T-cell (primary cell): ENCODE results near the gene RAB4A. TPM values are rescaled to one million over a fixed set of nuclear protein-coding genes. Genes with fewer than 3 reads are reported as not detected.

Experiments used
- ATAC-seq, 4 experiments: fragments of 200-7000 bp in 3 of 4; fragments of 150-1000 bp in 1 of 4; cut with Tn5 transposase; replicated peaks in 1 of 4; 1 replicate in 3 of 4; 2 replicates in 1 of 4; pipeline ENCODE4 v1.10.0; 2021; ENCODE audit warnings: moderate library complexity in 3 of 4, mild to moderate bottlenecking in 2 of 4, moderate number of reproducible peaks in 1 of 4
- CTCF ChIA-PET, 2 donors: fragments of 300-600 bp; sonication (Branson Sonifier 250); formaldehyde crosslinking; loops; one replicate each; lab custom pipeline; 2022; ENCODE audit warnings: antibody characterized with exemption in 2 of 2; lab: Charles Lee
- POLR2A ChIA-PET, 2 donors: fragments of 300-600 bp; sonication (Branson Sonifier 250); formaldehyde crosslinking; loops; one replicate each; lab custom pipeline; 2022; ENCODE audit warnings: antibody characterized with exemption in 2 of 2; lab: Charles Lee
- DNase-seq, 35 experiments: peaks; one replicate each; pipeline versions ENCODE4 v3.0.0 to v3.0.0-alpha.2; 2013 to 2023
- H3K27ac ChIP-seq: one replicate; pipeline ENCODE4 v1.5.1; 2013; ENCODE audit warnings: low read length
- H3K27me3 ChIP-seq, 2 experiments: replicated peaks in 1 of 2; 1 replicate in 1 of 2; 2 replicates in 1 of 2; pipeline versions ENCODE4 v1.6.1 to v1.7.0; 2013; ENCODE audit warnings: low read length in 1 of 2, mixed read lengths in 1 of 2; ENCODE audit not compliant: control insufficient read depth in 2 of 2, insufficient read depth in 2 of 2; ENCODE audit errors: extremely low read depth in 1 of 2
- H3K36me3 ChIP-seq, 2 donors: 1 replicate in 1 of 2; 2 replicates in 1 of 2; pipeline versions ENCODE4 v1.6.1 to v1.7.0; 2013; ENCODE audit warnings: low read length in 1 of 2; ENCODE audit not compliant: control insufficient read depth in 2 of 2, insufficient read depth in 1 of 2; ENCODE audit errors: extremely low read depth in 1 of 2
- H3K4me1 ChIP-seq, 2 experiments: 1 replicate in 1 of 2; 2 replicates in 1 of 2; pipeline versions ENCODE4 v1.6.1 to v1.7.0; 2013; ENCODE audit warnings: low read length in 2 of 2, mixed read lengths in 1 of 2; ENCODE audit not compliant: insufficient read depth in 2 of 2, control insufficient read depth in 1 of 2; ENCODE audit errors: extremely low read depth in 1 of 2
- H3K4me3 ChIP-seq, 2 donors: 1 replicate in 1 of 2; 2 replicates in 1 of 2; pipeline versions ENCODE4 v1.5.1 to v1.7.0; 2013; ENCODE audit warnings: mild to moderate bottlenecking in 2 of 2, low read length in 1 of 2, moderate library complexity in 1 of 2; ENCODE audit not compliant: control insufficient read depth in 1 of 2; ENCODE audit errors: extremely low read depth in 1 of 2
- H3K9me3 ChIP-seq: 2 replicates; pipeline ENCODE4 v1.7.0; 2013
- H3K27ac Mint-ChIP-seq, 2 donors: one replicate each; pipeline ENCODE4 v1.8.0; 2020 to 2021; ENCODE audit warnings: mild to moderate bottlenecking in 2 of 2, mixed read lengths in 2 of 2
- H3K27me3 Mint-ChIP-seq, 2 donors: one replicate each; pipeline ENCODE4 v1.8.0; 2021 to 2022; ENCODE audit warnings: mixed read lengths in 2 of 2
- H3K36me3 Mint-ChIP-seq: one replicate; pipeline ENCODE4 v1.8.0; 2021; ENCODE audit warnings: mixed read lengths
- H3K4me1 Mint-ChIP-seq, 3 donors: one replicate each; pipeline ENCODE4 v1.8.0; 2020 to 2022; ENCODE audit warnings: mixed read lengths in 3 of 3, mild to moderate bottlenecking in 1 of 3
- H3K4me3 Mint-ChIP-seq, 3 donors: one replicate each; pipeline ENCODE4 v1.8.0; 2020 to 2022; ENCODE audit warnings: mild to moderate bottlenecking in 3 of 3, mixed read lengths in 3 of 3, moderate library complexity in 3 of 3
- H3K9me3 Mint-ChIP-seq, 3 donors: one replicate each; pipeline ENCODE4 v1.8.0; 2020 to 2022; ENCODE audit warnings: mixed read lengths in 3 of 3
- WGBS: methylation state at CpG from one replicate; pipeline ENCODE4 v1.1.5; 2013; ENCODE audit warnings: missing lambda C conversion rate; ENCODE audit not compliant: insufficient coverage; 5-methylcytosine and 5-hydroxymethylcytosine counted together
- total RNA-seq, 35 experiments: library from RNA in 6 of 35; stranded (reverse) in 6 of 35; fragments of 120-200 nt in 1 of 35; gene quantifications; one replicate each; pipeline versions ENCODE4 v1.2.1 to v1.2.4 and lab custom pipeline; 2013 to 2026

Gene RAB4A
- total RNA-seq, 5 donors from 2014 or later (not counting 1 experiment from before 2014, with no cell fraction given), result 25.4 to 52.1 (median 44.6) TPM

GRCh38 chr1:229295745-229296144 is 24.8 kb downstream of the RAB4A start:
- Mint-ChIP-seq H3K36me3 (peaks cover 60% of the 10 kb centered on the region), H3K4me3 (no peak overlapping the region), H3K4me1 (peaks cover 0 to 12% (median 0%) of the 10 kb centered on the region in 3 donors), H3K9me3 (no peaks in the 10 kb centered on the region), H3K27ac (no peak overlapping the region), H3K27me3 (no peaks in the 10 kb centered on the region)
- ATAC-seq, result no peak
- CTCF ChIA-PET, result no interaction called here
- Histone ChIP-seq H3K4me3 (no peak overlapping the region), H3K4me1 (no peaks in the 10 kb centered on the region), H3K27me3 (no peaks in the 10 kb centered on the region), H3K27ac (no peak overlapping the region), H3K36me3 (peaks cover 0 to 50% of the 10 kb centered on the region in 2 donors), H3K9me3 (no peaks in the 10 kb centered on the region)
- POLR2A ChIA-PET, result no interaction called here
- no peak for DNase-seq
- WGBS, result 97% methylated on average over 9 of the region's 11 CpGs

DNA sequence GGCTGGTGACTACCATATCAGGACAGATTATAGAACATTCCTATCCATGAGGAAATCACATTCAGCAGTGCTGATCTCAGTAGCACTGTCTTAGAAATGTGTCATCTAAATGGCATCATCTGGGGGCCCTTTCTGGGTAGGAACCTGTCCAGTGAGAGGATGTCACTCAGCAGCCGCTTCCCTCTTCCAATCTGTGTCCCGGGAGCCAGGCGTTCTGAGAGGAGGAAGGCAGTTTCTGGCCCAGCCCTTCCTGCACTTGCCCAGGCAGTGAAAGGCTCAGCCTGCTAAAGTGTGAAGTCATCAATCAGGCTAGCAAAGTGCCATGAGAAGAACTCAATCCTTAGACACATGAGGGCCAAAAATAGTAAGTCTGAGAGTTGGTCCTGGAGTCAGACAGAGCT is 25.6 kb downstream of the RAB4A start:
- ATAC-seq, result no peak
- Histone ChIP-seq H3K36me3 (peaks cover 0 to 48% of the 10 kb centered on the region in 2 donors), H3K27ac (no peak overlapping the region), H3K4me1 (no peaks in the 10 kb centered on the region), H3K4me3 (no peak overlapping the region), H3K27me3 (no peaks in the 10 kb centered on the region), H3K9me3 (no peaks in the 10 kb centered on the region)
- WGBS, result 92% methylated on average over 3 of the region's 3 CpGs
- Mint-ChIP-seq H3K4me1 (peaks cover 0 to 12% (median 0%) of the 10 kb centered on the region in 3 donors), H3K9me3 (no peaks in the 10 kb centered on the region), H3K27me3 (no peaks in the 10 kb centered on the region), H3K4me3 (no peak overlapping the region), H3K36me3 (peaks cover 57% of the 10 kb centered on the region), H3K27ac (no peak overlapping the region)
- ChIA-PET CTCF (interaction anchor here in 1 of 2 donors (0.5 kb wide), 1 partner anchor 36 kb away, joined by 6 read pairs; no protein-coding TSS in a partner anchor), POLR2A (no interaction called here)
- no peak for DNase-seq

GRCh38 chr1:229297746-229298145 is 26.8 kb downstream of the RAB4A start:
- WGBS, result no CpG with 5 or more reads among the region's 1 CpG
- H3K27ac ChIP-seq, result no peak overlapping the region
- H3K4me1 ChIP-seq, result no peaks in the 10 kb centered on the region
- H3K36me3 ChIP-seq, result peaks cover 0 to 48% of the 10 kb centered on the region in 2 donors
- H3K4me1 Mint-ChIP-seq, result peaks cover 0 to 12% (median under 1%) of the 10 kb centered on the region in 3 donors
- CTCF ChIA-PET, result no interaction called here
- H3K4me3 ChIP-seq, result no peak overlapping the region
- H3K27me3 Mint-ChIP-seq, result no peaks in the 10 kb centered on the region
- POLR2A ChIA-PET, result no interaction called here
- H3K4me3 Mint-ChIP-seq, result no peak overlapping the region
- no peak overlapping the region for H3K27ac Mint-ChIP-seq
- H3K27me3 ChIP-seq, result no peaks in the 10 kb centered on the region
- ATAC-seq (no peak), DNase-seq (no peak)
- H3K9me3 ChIP-seq, result no peaks in the 10 kb centered on the region
- peaks cover 58% of the 10 kb centered on the region for H3K36me3 Mint-ChIP-seq
- H3K9me3 Mint-ChIP-seq, result no peaks in the 10 kb centered on the region

DNA sequence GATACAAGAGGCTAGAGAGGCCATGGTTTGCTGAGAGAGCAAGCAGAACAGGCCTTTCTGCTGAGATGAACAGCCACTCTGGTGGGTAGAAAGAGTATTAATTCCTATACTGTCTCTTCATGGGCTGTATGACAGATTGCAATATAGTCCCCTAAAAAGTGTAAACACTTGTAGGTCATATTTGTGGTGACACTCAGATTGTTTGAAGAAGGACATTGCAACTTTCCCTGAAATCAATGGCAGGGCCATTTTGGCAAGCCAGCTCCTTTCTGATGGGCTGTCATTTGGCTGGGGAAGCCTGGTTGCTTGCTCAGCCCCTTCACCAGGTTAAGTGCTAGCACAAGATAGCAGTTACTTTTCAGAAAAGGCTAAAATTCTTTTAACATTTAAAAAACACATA is 27.5 kb downstream of the RAB4A start:
- Histone ChIP-seq H3K4me3 (no peak overlapping the region), H3K9me3 (no peaks in the 10 kb centered on the region), H3K27me3 (no peaks in the 10 kb centered on the region), H3K27ac (no peak overlapping the region), H3K4me1 (no peaks in the 10 kb centered on the region), H3K36me3 (peaks cover 0 to 51% of the 10 kb centered on the region in 2 donors)
- ChIA-PET CTCF (no interaction called here), POLR2A (no interaction called here)
- H3K9me3 Mint-ChIP-seq, result no peaks in the 10 kb centered on the region
- H3K27ac Mint-ChIP-seq, result no peak overlapping the region
- H3K36me3 Mint-ChIP-seq, result peaks cover 56% of the 10 kb centered on the region
- H3K4me1 Mint-ChIP-seq, result peaks cover 4 to 11% (median 7%) of the 10 kb centered on the region in 3 donors
- H3K27me3 Mint-ChIP-seq, result no peaks in the 10 kb centered on the region
- no peak overlapping the region for H3K4me3 Mint-ChIP-seq
- DNase-seq (no peak), ATAC-seq (no peak)

DNA sequence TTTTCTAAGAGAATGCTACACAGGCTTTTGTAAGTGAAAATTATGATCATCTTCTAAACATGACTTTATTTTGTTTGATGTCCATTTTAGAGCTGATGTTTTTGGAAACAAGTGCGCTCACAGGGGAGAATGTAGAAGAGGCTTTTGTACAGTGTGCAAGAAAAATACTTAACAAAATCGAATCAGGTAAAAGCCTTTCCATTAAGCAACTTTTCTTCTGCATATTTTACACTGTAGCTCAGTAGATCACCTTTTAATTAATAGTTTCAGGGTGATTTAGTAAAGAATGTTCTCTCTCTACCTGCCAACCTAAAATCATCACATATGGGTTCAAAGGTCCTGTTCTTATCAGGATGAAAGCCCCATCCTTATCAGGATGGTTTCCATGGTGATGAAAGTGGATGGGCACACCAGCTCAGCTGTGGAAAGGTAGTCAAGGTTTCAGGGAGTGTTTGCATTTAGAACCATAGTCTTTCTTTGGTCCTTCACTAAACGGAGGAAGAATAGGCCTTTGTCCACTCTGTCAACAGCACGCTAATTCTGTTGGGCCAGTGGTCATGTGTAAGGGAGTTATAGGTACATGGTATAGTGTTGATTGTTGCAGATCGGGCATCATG is 28.1 kb downstream of the RAB4A start:
- Histone ChIP-seq H3K27ac (no peak overlapping the region), H3K27me3 (no peaks in the 10 kb centered on the region), H3K9me3 (no peaks in the 10 kb centered on the region), H3K36me3 (peaks cover 0 to 51% of the 10 kb centered on the region in 2 donors), H3K4me3 (no peak overlapping the region), H3K4me1 (no peaks in the 10 kb centered on the region)
- no peaks in the 10 kb centered on the region for H3K27me3 Mint-ChIP-seq
- peaks cover 60% of the 10 kb centered on the region for H3K36me3 Mint-ChIP-seq
- H3K4me3 Mint-ChIP-seq, result no peak overlapping the region
- WGBS, result 100% methylated on average over 2 of the region's 5 CpGs
- H3K9me3 Mint-ChIP-seq, result no peaks in the 10 kb centered on the region
- no peak overlapping the region for H3K27ac Mint-ChIP-seq
- no peak for ATAC-seq
- POLR2A ChIA-PET, result no interaction called here
- no peak for DNase-seq
- peaks cover 5 to 11% (median 9%) of the 10 kb centered on the region in 3 donors for H3K4me1 Mint-ChIP-seq
- CTCF ChIA-PET, result interaction anchor here in 1 of 2 donors (0.9 kb wide), 1 partner anchor 8 kb away, joined by 3 read pairs; no protein-coding TSS in a partner anchor

- 82% methylated on average over 6 of the region's 6 CpGs for WGBS
- DNase-seq (no peak), ATAC-seq (no peak)
- Histone ChIP-seq H3K4me1 (no peaks in the 10 kb centered on the region), H3K27me3 (no peaks in the 10 kb centered on the region), H3K36me3 (peaks cover 0 to 57% of the 10 kb centered on the region in 2 donors), H3K4me3 (no peak overlapping the region), H3K27ac (no peak overlapping the region), H3K9me3 (no peaks in the 10 kb centered on the region)
- Mint-ChIP-seq H3K36me3 (peaks cover 60% of the 10 kb centered on the region), H3K27ac (no peak overlapping the region), H3K27me3 (no peaks in the 10 kb centered on the region), H3K4me1 (peaks cover 0 to 13% (median 9%) of the 10 kb centered on the region in 3 donors), H3K9me3 (no peaks in the 10 kb centered on the region), H3K4me3 (no peak overlapping the region)
- ChIA-PET POLR2A (no interaction called here), CTCF (no interaction called here)
Observed at GRCh38 chr1:229300099-229300757, 29.3 kb downstream of the RAB4A start.
